ENCODE measurements around the gene ACP4.

Gene ACP4

GRCh38 chr19:50826492-50827240 lies 36.5 kb downstream of the ACP4 start:
- no peak for DNase-seq

GRCh38 chr19:50827476-50827875 lies 37.3 kb downstream of the ACP4 start:
- no peak for DNase-seq

- no peak for DNase-seq
Measured at GRCh38 chr19:50829801-50830200, 39.6 kb downstream of the ACP4 start.

- DNase-seq, result no peak
Measured at GRCh38 chr19:50830266-50831025, 40.2 kb downstream of the ACP4 start.

GRCh38 chr19:50831026-50831396 lies 40.8 kb downstream of the ACP4 start:
- DNase-seq, result no peak

GRCh38 chr19:50832666-50833065 lies 42.5 kb downstream of the ACP4 start:
- no peak for DNase-seq

GRCh38 chr19:50833117-50833801 lies 43.0 kb downstream of the ACP4 start, which contains the start of gene KLK15:
KLK15 (minus strand) TSS chr19:50833574; CDS start chr19:50831492, 2,082 bp downstream.
- no peak for DNase-seq

GRCh38 chr19:50833802-50834167 lies 43.6 kb downstream of the ACP4 start:
- no peak for DNase-seq

GRCh38 chr19:50835103-50835784 lies 45.0 kb downstream of the ACP4 start:
- DNase-seq, result peak in 1 of 4 experiments; percentile 3

- peak; percentile 65 to 88 (median 80) for DNase-seq
Measured at GRCh38 chr19:50835785-50836542, 45.7 kb downstream of the ACP4 start.

GRCh38 chr19:50836543-50837195 lies 46.5 kb downstream of the ACP4 start:
- DNase-seq, result no peak

GRCh38 chr19:50837300-50837699 lies 47.1 kb downstream of the ACP4 start:
- DNase-seq, result no peak

- DNase-seq, result peak in 1 of 4 experiments; percentile 17
Measured at GRCh38 chr19:50838239-50838638, 48.0 kb downstream of the ACP4 start.

- no peak for DNase-seq
Measured at GRCh38 chr19:50839712-50840655, 49.8 kb downstream of the ACP4 start.

GRCh38 chr19:50842130-50842529 lies 51.9 kb downstream of the ACP4 start:
- DNase-seq, result no peak

- no peak for DNase-seq
Measured at GRCh38 chr19:50843205-50843604, 53.0 kb downstream of the ACP4 start.

- DNase-seq, result no peak
Measured at GRCh38 chr19:50843701-50844221, 53.5 kb downstream of the ACP4 start.

- DNase-seq, result no peak
Measured at GRCh38 chr19:50844296-50844935, 54.2 kb downstream of the ACP4 start.

Data from suppressor macrophage (primary cell).